ENCODE measurements around the gene PYDC1. TPM values are rescaled to one million over a fixed set of nuclear protein-coding genes. Genes with fewer than 3 reads are reported as not detected.
"Not testable (repeated sequence)": the region's sequence is repeated elsewhere in the genome, so short reads cannot be mapped to it uniquely, and the experiment has no call there.

PYDC1 gene
- total RNA-seq, 4 donors from 2014 or later, result not detected

GRCh38 chr16:31248344-31248743, 31.4 kb upstream of the PYDC1 start:
- intact Hi-C loops (cut with DNase I; ENCODE audit: low total_unique reads), result no loop called here
- Histone ChIP-seq H3K36me3 (no peaks in the 10 kb centered on the region), H3K27ac (no peak overlapping the region), H3K27me3 (no peaks in the 10 kb centered on the region), H3K4me3 (no peak overlapping the region), H3K4me1 (no peaks in the 10 kb centered on the region), H3K9me3 (no peaks in the 10 kb centered on the region)
- DNase-seq, result no peak
- TF ChIP-seq POLR2A (IDR thresholded peaks at IDR 0.05), result no peak
- TF ChIP-seq CTCF (IDR thresholded peaks at IDR 0.05), result no peak

- H3K27me3 ChIP-seq, result no peaks in the 10 kb centered on the region
Observed at GRCh38 chr16:31246296-31246695, 29.4 kb upstream of the PYDC1 start.

GRCh38 chr16:31245598-31245997, 28.7 kb upstream of the PYDC1 start:
- H3K27me3 ChIP-seq; H3K4me3 ChIP-seq; H3K27ac ChIP-seq; H3K9me3 ChIP-seq; H3K4me1 ChIP-seq; intact Hi-C loops (cut with DNase I; ENCODE audit: low total_unique reads); DNase-seq; H3K36me3 ChIP-seq: not testable (repeated sequence)

More at GRCh38 chr16:31246296-31246695, 29.4 kb upstream of the PYDC1 start:
- no peak overlapping the region for H3K4me3 ChIP-seq
- DNase-seq, result no peak
- no peak overlapping the region for H3K27ac ChIP-seq
- no peaks in the 10 kb centered on the region for H3K9me3 ChIP-seq
- intact Hi-C loops (cut with DNase I; ENCODE audit: low total_unique reads), result no loop called here
- TF ChIP-seq CTCF (IDR thresholded peaks at IDR 0.05) (no peak), POLR2A (IDR thresholded peaks at IDR 0.05) (no peak)
- no peaks in the 10 kb centered on the region for H3K36me3 ChIP-seq
- H3K4me1 ChIP-seq, result no peaks in the 10 kb centered on the region

GRCh38 chr16:31243734-31244670, 27.1 kb upstream of the PYDC1 start:
- no peaks in the 10 kb centered on the region for H3K27me3 ChIP-seq
- H3K9me3 ChIP-seq, result no peaks in the 10 kb centered on the region
- no peak for TF ChIP-seq POLR2A (IDR thresholded peaks at IDR 0.05)
- no peak for TF ChIP-seq CTCF (IDR thresholded peaks at IDR 0.05)
- intact Hi-C loops (cut with DNase I; ENCODE audit: low total_unique reads), result no loop called here
- no peaks in the 10 kb centered on the region for H3K36me3 ChIP-seq
- DNase-seq, result no peak
- H3K4me3 ChIP-seq, result no peak overlapping the region
- no peak overlapping the region for H3K27ac ChIP-seq
- H3K4me1 ChIP-seq, result no peaks in the 10 kb centered on the region

- no peaks in the 10 kb centered on the region for H3K27me3 ChIP-seq
- no peak overlapping the region for H3K27ac ChIP-seq
- no peak for DNase-seq
- H3K9me3 ChIP-seq, result no peaks in the 10 kb centered on the region
- no peaks in the 10 kb centered on the region for H3K36me3 ChIP-seq
- no peaks in the 10 kb centered on the region for H3K4me1 ChIP-seq
- TF ChIP-seq POLR2A (IDR thresholded peaks at IDR 0.05) (no peak), CTCF (IDR thresholded peaks at IDR 0.05) (no peak)
- intact Hi-C loops (cut with DNase I; ENCODE audit: low total_unique reads), result no loop called here
- no peak overlapping the region for H3K4me3 ChIP-seq
Observed at GRCh38 chr16:31242206-31242605, 25.3 kb upstream of the PYDC1 start.

Data from uterus (tissue), 4 donors.